A673 (cell line): ENCODE results near the gene TRIM15.

Source experiments
- CTCF ChIP-seq: fragments of 300-800, 200-600 bp; sonication (generic); conservative IDR thresholded peaks from 2 replicates; pipeline ENCODE4 v1.5.1; 2017; ENCODE audit warnings: low read depth, mild to moderate bottlenecking, antibody characterized with exemption, low read length, moderate library complexity, mixed read lengths
- EZH2 ChIP-seq: fragments of 200-600 bp; sonication (generic); IDR thresholded peaks from 2 replicates; pipeline ENCODE4 v1.6.1; 2017; ENCODE audit warnings: borderline replicate concordance, low read depth, mild to moderate bottlenecking, mixed read lengths, antibody characterized with exemption, low read length; ENCODE audit not compliant: poor library complexity, severe bottlenecking

- TF ChIP-seq CTCF (no peak), EZH2 (no peak)
These were observed 33.1 kb upstream of the TRIM15 start for GRCh38 chr6:30130179-30130679.
